Mesenchymal stem cell (in vitro differentiated cells and primary cell): ENCODE data around the gene ABCG2.
"Not testable (repeated sequence)": the region's sequence is repeated elsewhere in the genome, so short reads cannot be mapped to it uniquely, and the experiment has no call there.

Experiments used
- DNase-seq: peaks from one replicate; pipeline ENCODE4 v3.0.0-alpha.2; 2013
- H2AFZ ChIP-seq: one replicate; pipeline ENCODE4 v1.6.1; 2013; ENCODE audit warnings: low read depth, mild to moderate bottlenecking, control low read depth, inconsistent platforms, low read length, moderate library complexity
- H2AK5ac ChIP-seq: 2 replicates; pipeline ENCODE4 v1.6.1; 2013; ENCODE audit warnings: low read length, moderate library complexity, mild to moderate bottlenecking, inconsistent platforms; ENCODE audit not compliant: severe bottlenecking
- H2BK120ac ChIP-seq: one replicate; pipeline ENCODE4 v1.6.1; 2013; ENCODE audit warnings: low read depth, mild to moderate bottlenecking, inconsistent platforms, low read length, moderate library complexity
- H2BK12ac ChIP-seq, 2 experiments: one replicate each; pipeline ENCODE4 v1.6.1; 2013; ENCODE audit warnings: inconsistent platforms in 2 of 2, low read length in 2 of 2, mild to moderate bottlenecking in 2 of 2, moderate library complexity in 2 of 2, control low read depth in 1 of 2
- H2BK15ac ChIP-seq: one replicate; pipeline ENCODE4 v1.6.1; 2013; ENCODE audit warnings: mild to moderate bottlenecking, low read depth, inconsistent platforms; ENCODE audit not compliant: poor library complexity, severe bottlenecking
- H2BK5ac ChIP-seq: 2 replicates; pipeline ENCODE4 v1.6.1; 2013; ENCODE audit warnings: low read depth, mild to moderate bottlenecking, low read length, control low read depth, inconsistent platforms; ENCODE audit not compliant: poor library complexity, severe bottlenecking
- H3K14ac ChIP-seq, 2 experiments: one replicate each; pipeline ENCODE4 v1.6.1; 2013; ENCODE audit warnings: inconsistent platforms in 2 of 2, low read length in 2 of 2, control low read depth in 1 of 2, mild to moderate bottlenecking in 1 of 2, moderate library complexity in 1 of 2
- H3K18ac ChIP-seq, 2 experiments: one replicate each; pipeline ENCODE4 v1.6.1; 2013; ENCODE audit warnings: inconsistent platforms in 2 of 2, low read length in 2 of 2, control low read depth in 1 of 2, low read depth in 1 of 2, mild to moderate bottlenecking in 1 of 2
- H3K23ac ChIP-seq, 2 experiments: one replicate each; pipeline ENCODE4 v1.6.1; 2013; ENCODE audit warnings: inconsistent platforms in 2 of 2, low read length in 2 of 2, mild to moderate bottlenecking in 2 of 2, moderate library complexity in 2 of 2, control low read depth in 1 of 2
- H3K27ac ChIP-seq: 2 replicates; pipeline ENCODE4 v1.5.1; 2013; ENCODE audit warnings: mild to moderate bottlenecking, moderate library complexity, low read length, control low read depth, inconsistent platforms; ENCODE audit not compliant: poor library complexity, severe bottlenecking
- H3K27me3 ChIP-seq, 2 experiments: 2 replicates each; pipeline versions ENCODE4 v1.6.1 to v1.7.0; 2013; ENCODE audit warnings: low read length in 2 of 2, mild to moderate bottlenecking in 2 of 2, moderate library complexity in 2 of 2, control low read depth in 1 of 2, inconsistent platforms in 1 of 2; ENCODE audit not compliant: control insufficient read depth in 1 of 2, insufficient read depth in 1 of 2
- H3K36me3 ChIP-seq, 2 experiments: 2 replicates each; pipeline versions ENCODE4 v1.6.1 to v1.7.0; 2013; ENCODE audit warnings: low read length in 2 of 2, control low read depth in 1 of 2, inconsistent platforms in 1 of 2, low read depth in 1 of 2, mild to moderate bottlenecking in 1 of 2; ENCODE audit not compliant: insufficient read depth in 2 of 2, control insufficient read depth in 1 of 2
- H3K4ac ChIP-seq, 2 experiments: one replicate each; pipeline ENCODE4 v1.6.1; 2013; ENCODE audit warnings: inconsistent platforms in 2 of 2, low read length in 2 of 2, mild to moderate bottlenecking in 2 of 2, moderate library complexity in 2 of 2, control low read depth in 1 of 2, low read depth in 1 of 2
- H3K4me1 ChIP-seq: 2 replicates; pipeline ENCODE4 v1.6.1; 2013; ENCODE audit warnings: low read depth, low read length, control low read depth; ENCODE audit not compliant: control insufficient read depth, insufficient read depth
- H3K4me2 ChIP-seq: 2 replicates; pipeline ENCODE4 v1.6.1; 2013; ENCODE audit warnings: low read length, mild to moderate bottlenecking, inconsistent platforms; ENCODE audit not compliant: poor library complexity, severe bottlenecking
- H3K4me3 ChIP-seq, 2 experiments: 2 replicates each; pipeline versions ENCODE4 v1.5.1 to v1.7.0; 2013; ENCODE audit warnings: low read length in 2 of 2, mild to moderate bottlenecking in 2 of 2, control low read depth in 1 of 2, low read depth in 1 of 2; ENCODE audit not compliant: insufficient read depth in 1 of 2
- H3K79me1 ChIP-seq: replicated peaks from 2 replicates; pipeline ENCODE4 v1.6.1; 2013; ENCODE audit warnings: mild to moderate bottlenecking, control low read depth, low read length, inconsistent platforms; ENCODE audit not compliant: poor library complexity, severe bottlenecking
- H3K9ac ChIP-seq: 2 replicates; pipeline ENCODE4 v1.7.0; 2013; ENCODE audit warnings: mild to moderate bottlenecking, low read length, moderate library complexity
- H3K9me3 ChIP-seq: 2 replicates; pipeline ENCODE4 v1.7.0; 2013; ENCODE audit warnings: mild to moderate bottlenecking, low read length; ENCODE audit not compliant: control insufficient read depth
- H4K8ac ChIP-seq: one replicate; pipeline ENCODE4 v1.6.1; 2013; ENCODE audit warnings: inconsistent platforms, mild to moderate bottlenecking, low read length, moderate library complexity
- H4K91ac ChIP-seq: one replicate; pipeline ENCODE4 v1.6.1; 2013; ENCODE audit warnings: mild to moderate bottlenecking, low read length, inconsistent platforms
- WGBS: methylation state at CpG from one replicate; pipeline ENCODE4 v1.1.7; 2013; ENCODE audit warnings: mixed read lengths; 5-methylcytosine and 5-hydroxymethylcytosine counted together

ABCG2 gene

DNA sequence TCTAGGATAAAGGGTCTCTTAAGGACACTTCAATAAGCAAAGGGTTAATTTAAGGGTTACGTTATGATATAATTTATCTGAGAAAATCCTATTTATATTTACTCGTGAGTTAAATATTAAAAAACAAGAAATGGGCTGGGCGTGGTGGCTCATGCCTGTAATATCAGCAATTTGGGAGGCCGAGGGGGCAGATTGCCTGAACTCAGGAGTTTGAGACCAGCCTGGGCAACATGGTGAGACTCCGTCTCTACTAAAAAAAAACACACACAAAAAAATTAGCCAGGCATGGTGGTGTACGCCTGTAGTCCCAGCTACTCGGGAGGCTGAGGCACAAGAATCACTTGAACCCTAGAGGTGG is 50.4 kb downstream of the ABCG2 start:
- not testable (repeated sequence) for H2BK15ac ChIP-seq, H3K4me2 ChIP-seq, H3K4ac ChIP-seq, H3K23ac ChIP-seq, H4K91ac ChIP-seq, H2BK120ac ChIP-seq, H2BK5ac ChIP-seq, H2AK5ac ChIP-seq, H3K27me3 ChIP-seq, H3K4me1 ChIP-seq, H4K8ac ChIP-seq, H3K4me3 ChIP-seq, H3K79me1 ChIP-seq, H2BK12ac ChIP-seq, H2AFZ ChIP-seq, H3K27ac ChIP-seq, H3K9me3 ChIP-seq, H3K9ac ChIP-seq, H3K14ac ChIP-seq, H3K18ac ChIP-seq, DNase-seq, H3K36me3 ChIP-seq
- WGBS, result 100% methylated on average over 6 of the region's 7 CpGs

DNA sequence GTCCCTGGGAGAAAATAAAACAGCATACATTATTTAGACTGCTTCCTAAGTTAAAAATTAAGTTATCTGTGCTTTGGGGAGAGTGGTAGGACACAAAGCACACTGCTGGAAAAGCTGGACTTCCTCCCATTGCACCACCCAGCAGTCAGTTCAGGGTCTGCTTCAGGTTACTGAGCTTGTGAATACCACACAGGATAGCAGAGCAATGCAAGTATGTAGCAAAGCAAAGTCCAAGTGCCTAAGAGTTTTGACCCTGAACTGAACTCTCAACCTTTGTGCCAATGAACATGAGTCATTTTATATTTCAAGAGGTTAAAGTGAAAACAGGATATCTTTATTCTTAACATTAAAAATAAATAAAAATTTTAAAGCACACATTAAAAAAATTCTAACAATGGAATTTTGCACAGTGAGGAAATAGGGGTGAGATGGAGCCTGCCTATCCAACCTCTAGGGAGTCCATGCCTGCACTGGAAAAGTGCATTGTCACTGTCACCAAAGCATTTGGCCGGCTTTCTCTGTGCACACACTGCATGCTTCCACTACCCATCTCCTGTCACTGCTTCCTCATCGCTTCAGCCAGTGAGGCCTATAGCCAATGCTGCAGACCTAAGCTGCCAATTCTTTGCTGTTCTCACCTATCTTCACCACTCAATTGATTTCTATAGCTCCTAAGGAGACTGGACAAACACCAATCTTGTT is 50.9 kb downstream of the ABCG2 start:
- H3K4me2 ChIP-seq, result no peak overlapping the region
- no peak overlapping the region for H4K91ac ChIP-seq
- H3K36me3 ChIP-seq, result no peaks in the 10 kb centered on the region
- no peak overlapping the region for H3K18ac ChIP-seq
- no peaks in the 10 kb centered on the region for H3K79me1 ChIP-seq
- H4K8ac ChIP-seq, result no peak overlapping the region
- H2BK15ac ChIP-seq, result no peak overlapping the region
- no peak for DNase-seq
- no peak overlapping the region for H2BK5ac ChIP-seq
- peak overlapping the region in 1 of 2 experiments; percentile 84 for H3K14ac ChIP-seq
- no peak overlapping the region for H2AK5ac ChIP-seq
- H3K27ac ChIP-seq, result peak overlapping the region; percentile 21
- peak overlapping the region in 1 of 2 experiments; percentile 16 for H3K4ac ChIP-seq
- no peak overlapping the region for H3K4me3 ChIP-seq
- no peak overlapping the region for H3K9ac ChIP-seq
- H3K27me3 ChIP-seq, result no peaks in the 10 kb centered on the region
- H3K4me1 ChIP-seq, result peaks cover 6% of the 10 kb centered on the region
- no peak overlapping the region for H3K23ac ChIP-seq
- no peak overlapping the region for H2BK12ac ChIP-seq
- peak overlapping the region; percentile 71 for H2AFZ ChIP-seq
- WGBS, result 82% methylated on average over 2 of the region's 2 CpGs
- H2BK120ac ChIP-seq, result no peak overlapping the region
- no peaks in the 10 kb centered on the region for H3K9me3 ChIP-seq

DNA sequence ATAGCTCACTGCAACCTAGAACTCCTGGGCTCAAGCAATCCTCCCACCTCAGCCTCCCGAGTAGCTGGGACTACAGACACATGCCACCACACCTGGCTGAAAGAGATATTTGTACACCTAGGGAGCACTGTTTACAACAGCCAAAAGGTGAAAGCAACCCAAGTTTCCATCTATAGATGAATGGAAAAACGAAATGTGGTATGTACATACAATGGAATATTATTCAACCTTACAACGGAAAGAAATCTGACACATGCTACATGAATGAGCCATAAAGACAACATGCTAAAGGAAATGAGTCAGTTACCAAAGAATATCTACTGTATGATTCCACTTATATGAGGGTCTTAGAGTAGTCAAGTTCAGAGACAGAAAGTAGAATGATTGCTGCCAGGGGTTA is 52.2 kb downstream of the ABCG2 start:
- no peak overlapping the region for H3K9ac ChIP-seq

GRCh38 chr4:88104902-88105610 is 53.4 kb downstream of the ABCG2 start:
- no peak overlapping the region for H3K9ac ChIP-seq
- 22% methylated on average over 3 of the region's 4 CpGs for WGBS
- H3K4me1 ChIP-seq, result peaks cover 6% of the 10 kb centered on the region
- H3K18ac ChIP-seq, result no peak overlapping the region
- no peak overlapping the region for H2BK12ac ChIP-seq
- no peak overlapping the region for H3K4me3 ChIP-seq
- no peak overlapping the region for H3K4ac ChIP-seq
- H3K4me2 ChIP-seq, result no peak overlapping the region
- H3K23ac ChIP-seq, result no peak overlapping the region
- no peaks in the 10 kb centered on the region for H3K36me3 ChIP-seq
- peak overlapping the region; percentile 52 for H2BK15ac ChIP-seq
- H3K14ac ChIP-seq, result no peak overlapping the region
- H3K9me3 ChIP-seq, result no peaks in the 10 kb centered on the region
- no peak overlapping the region for H2AFZ ChIP-seq
- H3K27me3 ChIP-seq, result no peaks in the 10 kb centered on the region
- H2AK5ac ChIP-seq, result no peak overlapping the region
- H4K91ac ChIP-seq, result no peak overlapping the region
- peak overlapping the region; percentile 56 for H3K27ac ChIP-seq
- no peaks in the 10 kb centered on the region for H3K79me1 ChIP-seq
- DNase-seq, result peak; percentile 83
- no peak overlapping the region for H2BK120ac ChIP-seq
- H2BK5ac ChIP-seq, result no peak overlapping the region
- H4K8ac ChIP-seq, result no peak overlapping the region

More for the DNA sequence above, 52.2 kb downstream of the ABCG2 start:
- no peak overlapping the region for H2BK5ac ChIP-seq
- H4K8ac ChIP-seq, result no peak overlapping the region
- no peak overlapping the region for H3K4me2 ChIP-seq
- no peak overlapping the region for H2BK12ac ChIP-seq
- WGBS, result no CpG with 5 or more reads among the region's 3 CpGs
- DNase-seq, result peak; percentile 32
- H3K4ac ChIP-seq, result no peak overlapping the region
- no peak overlapping the region for H3K18ac ChIP-seq
- H4K91ac ChIP-seq, result no peak overlapping the region
- no peak overlapping the region for H2AK5ac ChIP-seq
- no peak overlapping the region for H2BK120ac ChIP-seq
- H2AFZ ChIP-seq, result no peak overlapping the region
- no peak overlapping the region for H3K23ac ChIP-seq
- H2BK15ac ChIP-seq, result no peak overlapping the region
- no peak overlapping the region for H3K4me3 ChIP-seq
- no peak overlapping the region for H3K14ac ChIP-seq
- peaks cover 6% of the 10 kb centered on the region for H3K4me1 ChIP-seq
- H3K27ac ChIP-seq, result no peak overlapping the region
- H3K27me3 ChIP-seq, result no peaks in the 10 kb centered on the region
- no peaks in the 10 kb centered on the region for H3K36me3 ChIP-seq
- H3K9me3 ChIP-seq, result no peaks in the 10 kb centered on the region
- H3K79me1 ChIP-seq, result no peaks in the 10 kb centered on the region
